MM.1S (cell line): ENCODE results near the gene CA9.

ENCODE experiments used
- DNase-seq: peaks from one replicate; pipeline ENCODE4 v3.0.0-alpha.2; 2015
- H2AFZ ChIP-seq: fragments of 300-600 bp; sonication (generic); 2 replicates; pipeline ENCODE4 v1.6.0; 2016; ENCODE audit warnings: antibody characterized with exemption, low read length
- H3F3A ChIP-seq: fragments of 300-600 bp; sonication (generic); 2 replicates; pipeline ENCODE4 v1.6.1; 2016; ENCODE audit warnings: mild to moderate bottlenecking, antibody characterized with exemption, low read length, moderate library complexity, mixed read lengths; ENCODE audit not compliant: insufficient read depth
- H3K27ac ChIP-seq: fragments of 300-600 bp; sonication (generic); 2 replicates; pipeline ENCODE4 v1.5.1; 2016; ENCODE audit warnings: mild to moderate bottlenecking, low read length
- H3K27me3 ChIP-seq: fragments of 300-600 bp; sonication (generic); replicated peaks from 2 replicates; pipeline ENCODE4 v1.6.0; 2016; ENCODE audit warnings: low read length; ENCODE audit not compliant: insufficient read depth
- H3K36me3 ChIP-seq: fragments of 300-600 bp; sonication (generic); replicated peaks from 2 replicates; pipeline ENCODE4 v1.6.1; 2016; ENCODE audit warnings: mild to moderate bottlenecking, low read length, mixed read lengths; ENCODE audit not compliant: insufficient read depth
- H3K4me1 ChIP-seq: fragments of 300-600 bp; sonication (generic); 2 replicates; pipeline ENCODE4 v1.6.1; 2016; ENCODE audit warnings: low read length, mixed read lengths
- H3K4me2 ChIP-seq: fragments of 300-600 bp; sonication (generic); 2 replicates; pipeline ENCODE4 v1.6.0; 2016; ENCODE audit warnings: low read depth, low read length
- H3K4me3 ChIP-seq: fragments of 300-600 bp; sonication (generic); 2 replicates; pipeline ENCODE4 v1.5.1; 2016; ENCODE audit warnings: low read length, mixed read lengths
- H3K79me2 ChIP-seq: fragments of 300-600 bp; sonication (generic); 2 replicates; pipeline ENCODE4 v1.6.1; 2016; ENCODE audit warnings: mixed run types, low read length, mixed read lengths
- H3K9ac ChIP-seq: fragments of 300-600 bp; sonication (generic); 2 replicates; pipeline ENCODE4 v1.6.1; 2016; ENCODE audit warnings: low read length, mixed read lengths
- H3K9me2 ChIP-seq: fragments of 300-600 bp; sonication (generic); replicated peaks from 2 replicates; pipeline ENCODE4 v1.6.1; 2016; ENCODE audit warnings: mild to moderate bottlenecking, low read length, mixed read lengths; ENCODE audit not compliant: insufficient read depth
- H3K9me3 ChIP-seq: fragments of 300-600 bp; sonication (generic); replicated peaks from 2 replicates; pipeline ENCODE4 v1.6.1; 2016; ENCODE audit warnings: mild to moderate bottlenecking, low read length, mixed read lengths; ENCODE audit not compliant: insufficient read depth
- H4K20me1 ChIP-seq: fragments of 300-600 bp; sonication (generic); 2 replicates; pipeline ENCODE4 v1.6.1; 2016; ENCODE audit warnings: mild to moderate bottlenecking, low read length, moderate library complexity, mixed read lengths; ENCODE audit not compliant: insufficient read depth
- EZH2 ChIP-seq: fragments of 300-600 bp; sonication (generic); optimal IDR thresholded peaks from 2 replicates; pipeline ENCODE3; 2017; ENCODE audit warnings: low read depth, mild to moderate bottlenecking, antibody characterized with exemption, low read length, mixed read lengths
- EZH2phosphoT487 ChIP-seq: fragments of 300-600 bp; sonication (generic); IDR thresholded peaks from 2 replicates; pipeline ENCODE4 v1.6.1; 2018; ENCODE audit warnings: antibody characterized with exemption, low read length
- TF ChIP-seq, protein P1 (sequence below): fragments of 300-600 bp; sonication (generic); IDR thresholded peaks from 2 replicates; pipeline ENCODE4 v1.5.1; 2016; ENCODE audit warnings: antibody characterized with exemption, low read length, mixed read lengths

Gene CA9

DNA sequence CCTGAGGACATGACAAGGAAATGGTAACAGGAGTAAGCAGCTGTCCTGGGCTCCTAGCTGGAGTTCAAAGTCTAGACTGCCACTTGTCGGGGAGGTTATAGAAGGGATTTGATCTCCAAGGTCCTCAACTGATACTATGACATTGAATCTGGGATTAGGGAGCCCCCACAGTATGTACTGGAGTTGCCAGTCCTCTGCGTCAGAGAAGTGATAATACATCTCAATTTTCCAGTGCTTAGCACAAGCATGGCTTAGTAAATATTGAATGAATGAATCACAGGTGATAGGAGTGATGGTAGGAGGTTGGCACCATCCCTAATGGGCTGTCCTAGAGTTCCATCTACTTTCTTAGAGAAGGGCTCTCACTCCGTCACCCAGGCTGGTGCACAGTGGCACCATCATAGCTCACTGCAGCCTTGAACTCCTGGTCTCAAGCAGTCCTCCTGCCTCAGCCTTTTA, 22.2 kb downstream of the CA9 start:
- no peaks in the 10 kb centered on the region for H3F3A ChIP-seq
- no peak overlapping the region for H2AFZ ChIP-seq
- DNase-seq = no peak
- H3K9ac ChIP-seq = no peak overlapping the region
- 0 out of 2 replicates have a peak, but pooled peaks cover 4% of the 10 kb centered on the region for H3K27me3 ChIP-seq
- no peaks in the 10 kb centered on the region for H3K4me1 ChIP-seq
- no peaks in the 10 kb centered on the region for H3K9me3 ChIP-seq
- H3K4me2 ChIP-seq = no peak overlapping the region
- no peak for TF ChIP-seq EZH2
- no peak for TF ChIP-seq EZH2phosphoT487
- TF ChIP-seq, protein P1, sequence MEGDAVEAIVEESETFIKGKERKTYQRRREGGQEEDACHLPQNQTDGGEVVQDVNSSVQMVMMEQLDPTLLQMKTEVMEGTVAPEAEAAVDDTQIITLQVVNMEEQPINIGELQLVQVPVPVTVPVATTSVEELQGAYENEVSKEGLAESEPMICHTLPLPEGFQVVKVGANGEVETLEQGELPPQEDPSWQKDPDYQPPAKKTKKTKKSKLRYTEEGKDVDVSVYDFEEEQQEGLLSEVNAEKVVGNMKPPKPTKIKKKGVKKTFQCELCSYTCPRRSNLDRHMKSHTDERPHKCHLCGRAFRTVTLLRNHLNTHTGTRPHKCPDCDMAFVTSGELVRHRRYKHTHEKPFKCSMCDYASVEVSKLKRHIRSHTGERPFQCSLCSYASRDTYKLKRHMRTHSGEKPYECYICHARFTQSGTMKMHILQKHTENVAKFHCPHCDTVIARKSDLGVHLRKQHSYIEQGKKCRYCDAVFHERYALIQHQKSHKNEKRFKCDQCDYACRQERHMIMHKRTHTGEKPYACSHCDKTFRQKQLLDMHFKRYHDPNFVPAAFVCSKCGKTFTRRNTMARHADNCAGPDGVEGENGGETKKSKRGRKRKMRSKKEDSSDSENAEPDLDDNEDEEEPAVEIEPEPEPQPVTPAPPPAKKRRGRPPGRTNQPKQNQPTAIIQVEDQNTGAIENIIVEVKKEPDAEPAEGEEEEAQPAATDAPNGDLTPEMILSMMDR = no peak
- no peaks in the 10 kb centered on the region for H3K9me2 ChIP-seq
- H3K27ac ChIP-seq = no peak overlapping the region
- H3K79me2 ChIP-seq = no peaks in the 10 kb centered on the region
- H3K4me3 ChIP-seq = no peak overlapping the region
- H3K36me3 ChIP-seq = no peaks in the 10 kb centered on the region
- H4K20me1 ChIP-seq = no peaks in the 10 kb centered on the region

DNA sequence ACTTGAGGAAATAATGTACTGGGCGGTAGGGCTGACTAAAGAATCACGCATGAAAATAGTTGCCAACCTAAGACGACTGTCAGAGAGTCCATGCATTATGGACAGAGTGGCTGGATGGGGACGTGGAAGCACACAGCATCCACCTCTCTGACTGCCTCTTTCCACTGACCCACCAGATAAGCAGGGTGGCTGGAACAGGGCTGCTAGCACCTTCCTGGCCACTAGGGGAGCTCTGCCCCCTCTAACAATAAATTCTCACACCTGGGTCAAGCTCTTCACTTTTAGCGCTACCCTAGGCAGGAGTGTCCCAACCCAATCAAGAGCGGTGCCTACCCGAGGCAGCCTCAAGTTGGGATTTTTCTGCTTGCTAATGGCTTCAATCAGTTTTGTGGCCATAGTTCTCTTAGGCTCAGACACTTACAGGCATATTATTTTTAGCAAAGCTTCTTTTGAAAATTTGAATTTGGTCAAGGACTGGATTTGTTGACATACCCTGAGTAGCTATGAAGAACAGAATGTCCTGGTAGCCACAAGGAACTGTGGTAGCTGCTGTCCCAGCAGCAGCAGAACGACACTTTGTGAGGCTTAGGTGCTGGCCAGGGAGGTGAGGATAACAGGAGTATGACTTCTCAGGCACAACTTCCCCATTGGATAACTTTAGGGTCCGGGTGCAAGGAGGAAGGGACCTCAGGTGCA, 22.9 kb downstream of the CA9 start:
- Histone ChIP-seq H3K9me3 (no peaks in the 10 kb centered on the region), H3K79me2 (no peaks in the 10 kb centered on the region), H3K9me2 (no peaks in the 10 kb centered on the region), H3K4me3 (no peak overlapping the region), H4K20me1 (no peaks in the 10 kb centered on the region), H3K9ac (no peak overlapping the region), H3K36me3 (0 out of 2 replicates have a peak, but pooled peaks cover 2% of the 10 kb centered on the region), H3K27ac (no peak overlapping the region), H3K4me1 (no peaks in the 10 kb centered on the region), H3K4me2 (no peak overlapping the region), H2AFZ (no peak overlapping the region), H3K27me3 (no peaks in the 10 kb centered on the region), H3F3A (no peaks in the 10 kb centered on the region)
- DNase-seq = peak; percentile 51
- TF ChIP-seq EZH2phosphoT487 (no peak), EZH2 (no peak)
- TF ChIP-seq, protein P1 = peak; percentile 92

DNA sequence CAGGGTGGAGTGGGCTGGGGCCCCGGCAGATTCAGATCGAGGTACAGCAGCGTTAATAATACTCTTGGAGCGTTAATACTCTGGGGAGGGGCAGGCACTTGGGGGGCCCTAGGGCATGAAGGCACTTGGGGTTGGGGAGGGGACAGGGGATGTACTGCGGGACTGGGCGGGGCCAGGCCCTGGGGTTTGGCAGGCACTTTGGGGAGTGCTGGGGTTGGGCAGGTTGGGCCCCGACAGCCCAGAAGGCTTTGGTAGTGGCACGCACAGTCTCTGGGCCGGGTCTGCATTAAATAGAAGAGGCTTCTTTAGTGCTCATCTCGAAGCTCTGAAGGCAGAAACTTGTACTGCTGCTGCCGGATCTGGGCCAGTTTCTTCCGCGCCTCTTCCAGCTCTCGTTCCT, 23.8 kb downstream of the CA9 start:
- TF ChIP-seq, protein P1 = no peak
- TF ChIP-seq EZH2 (no peak), EZH2phosphoT487 (no peak)
- no peak for DNase-seq
- Histone ChIP-seq H3K27me3 (no peaks in the 10 kb centered on the region), H3K9me3 (no peaks in the 10 kb centered on the region), H3K36me3 (0 out of 2 replicates have a peak, but pooled peaks cover 4% of the 10 kb centered on the region), H3K4me3 (no peak overlapping the region), H3K9ac (no peak overlapping the region), H3K4me1 (no peaks in the 10 kb centered on the region), H4K20me1 (no peaks in the 10 kb centered on the region), H2AFZ (no peak overlapping the region), H3K79me2 (no peaks in the 10 kb centered on the region), H3F3A (no peaks in the 10 kb centered on the region), H3K27ac (no peak overlapping the region), H3K4me2 (no peak overlapping the region), H3K9me2 (no peaks in the 10 kb centered on the region)
